ENCODE results near the gene CCDC40. TPM values are rescaled to one million over a fixed set of nuclear protein-coding genes. Genes with fewer than 3 reads are reported as not detected.

CCDC40 gene
- polyA plus RNA-seq, 1 donor = 5.7 TPM

DNA sequence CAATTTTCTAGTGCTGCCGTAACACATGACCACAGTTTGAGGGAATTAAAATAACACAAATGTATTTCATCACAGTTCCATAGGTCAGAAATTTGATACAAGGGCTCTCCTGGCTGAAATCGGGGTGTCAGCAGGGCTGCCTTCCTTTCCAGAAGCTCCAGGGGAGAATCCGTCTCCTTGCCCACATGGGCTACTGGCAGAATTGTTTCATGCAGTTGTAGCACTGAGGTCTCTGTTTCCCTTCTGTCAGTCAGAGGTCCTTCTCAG is 89.9 kb downstream of the CCDC40 start:
- no peaks in the 10 kb centered on the region for H3K4me1 ChIP-seq (ENCODE audit: control insufficient read depth, insufficient read depth, low read length)
- H3K4me3 ChIP-seq (ENCODE audit: low read length) = no peak overlapping the region
- H3K36me3 ChIP-seq (ENCODE audit: control insufficient read depth, insufficient read depth, low read length) = no peaks in the 10 kb centered on the region
- no peaks in the 10 kb centered on the region for H3K9me3 ChIP-seq (ENCODE audit: control insufficient read depth, low read depth, low read length)
- DNase-seq = no peak
- no CpG with 5 or more reads among the region's 3 CpGs for WGBS (ENCODE audit: insufficient coverage, low lambda C conversion rate)
- peaks cover 4% of the 10 kb centered on the region for H3K27me3 ChIP-seq (ENCODE audit: control insufficient read depth, insufficient read depth, low read length)
- H3K27ac ChIP-seq (ENCODE audit: low read length) = no peak overlapping the region

DNA sequence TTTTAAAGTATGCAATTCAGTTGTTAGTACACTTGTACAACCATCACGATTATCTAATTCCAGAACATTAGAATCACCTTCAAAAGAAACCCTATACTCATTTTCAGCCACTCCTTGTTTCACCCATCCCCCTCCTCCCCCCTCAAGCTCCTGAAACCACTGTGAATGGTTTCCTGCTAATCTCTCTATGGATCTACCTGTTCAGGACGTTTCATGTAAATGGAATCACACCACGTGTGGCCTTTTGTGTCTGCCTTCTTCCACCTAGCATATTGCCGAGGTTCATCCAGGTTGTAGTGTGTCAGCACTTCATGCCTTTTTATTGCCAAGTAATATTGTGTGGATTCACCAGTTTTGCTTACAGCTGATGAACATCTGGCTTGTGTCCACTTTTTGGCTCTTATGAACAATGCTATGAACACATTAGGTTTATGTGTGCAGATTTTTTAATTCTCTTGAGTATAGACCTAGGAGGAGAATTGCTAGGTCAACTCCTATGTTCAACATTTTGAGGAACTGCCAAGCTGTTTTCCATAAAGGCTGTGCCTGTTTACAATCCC is 92.6 kb downstream of the CCDC40 start:
- Histone ChIP-seq H3K27me3 (ENCODE audit: control insufficient read depth, insufficient read depth, low read length) (peaks cover 4% of the 10 kb centered on the region), H3K9me3 (ENCODE audit: control insufficient read depth, low read depth, low read length) (no peaks in the 10 kb centered on the region), H3K4me3 (ENCODE audit: low read length) (no peak overlapping the region), H3K36me3 (ENCODE audit: control insufficient read depth, insufficient read depth, low read length) (peaks cover 10% of the 10 kb centered on the region), H3K4me1 (ENCODE audit: control insufficient read depth, insufficient read depth, low read length) (no peaks in the 10 kb centered on the region), H3K27ac (ENCODE audit: low read length) (no peak overlapping the region)
- no peak for DNase-seq
- 80% methylated on average over 1 of the region's 4 CpGs for WGBS (ENCODE audit: insufficient coverage, low lambda C conversion rate)

DNA sequence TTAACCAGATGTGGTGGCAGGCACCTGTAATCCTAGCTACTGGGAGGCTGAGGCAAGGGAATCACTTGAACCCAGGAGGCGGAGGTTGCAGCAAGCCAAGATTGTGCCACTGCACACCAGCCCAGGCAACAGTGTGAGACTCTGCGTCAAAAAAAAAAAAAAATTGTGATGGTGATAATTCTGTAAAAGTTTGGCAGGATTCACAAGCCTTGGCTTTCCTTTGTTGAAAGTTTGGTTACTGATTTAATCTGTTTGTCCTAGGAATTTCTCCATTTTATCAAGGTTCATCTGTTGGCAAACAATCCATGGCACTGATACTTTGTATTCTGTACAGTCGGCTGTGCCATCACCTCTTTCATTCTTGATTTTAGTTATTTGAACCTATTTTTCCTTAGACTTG is 94.5 kb downstream of the CCDC40 start:
- no peaks in the 10 kb centered on the region for H3K4me1 ChIP-seq (ENCODE audit: control insufficient read depth, insufficient read depth, low read length)
- no peak for DNase-seq
- H3K27me3 ChIP-seq (ENCODE audit: control insufficient read depth, insufficient read depth, low read length) = peaks cover under 1% of the 10 kb centered on the region
- H3K9me3 ChIP-seq (ENCODE audit: control insufficient read depth, low read depth, low read length) = no peaks in the 10 kb centered on the region
- peaks cover 25% of the 10 kb centered on the region for H3K36me3 ChIP-seq (ENCODE audit: control insufficient read depth, insufficient read depth, low read length)
- no peak overlapping the region for H3K4me3 ChIP-seq (ENCODE audit: low read length)
- 25% methylated on average over 1 of the region's 3 CpGs for WGBS (ENCODE audit: insufficient coverage, low lambda C conversion rate)
- no peak overlapping the region for H3K27ac ChIP-seq (ENCODE audit: low read length)

DNA sequence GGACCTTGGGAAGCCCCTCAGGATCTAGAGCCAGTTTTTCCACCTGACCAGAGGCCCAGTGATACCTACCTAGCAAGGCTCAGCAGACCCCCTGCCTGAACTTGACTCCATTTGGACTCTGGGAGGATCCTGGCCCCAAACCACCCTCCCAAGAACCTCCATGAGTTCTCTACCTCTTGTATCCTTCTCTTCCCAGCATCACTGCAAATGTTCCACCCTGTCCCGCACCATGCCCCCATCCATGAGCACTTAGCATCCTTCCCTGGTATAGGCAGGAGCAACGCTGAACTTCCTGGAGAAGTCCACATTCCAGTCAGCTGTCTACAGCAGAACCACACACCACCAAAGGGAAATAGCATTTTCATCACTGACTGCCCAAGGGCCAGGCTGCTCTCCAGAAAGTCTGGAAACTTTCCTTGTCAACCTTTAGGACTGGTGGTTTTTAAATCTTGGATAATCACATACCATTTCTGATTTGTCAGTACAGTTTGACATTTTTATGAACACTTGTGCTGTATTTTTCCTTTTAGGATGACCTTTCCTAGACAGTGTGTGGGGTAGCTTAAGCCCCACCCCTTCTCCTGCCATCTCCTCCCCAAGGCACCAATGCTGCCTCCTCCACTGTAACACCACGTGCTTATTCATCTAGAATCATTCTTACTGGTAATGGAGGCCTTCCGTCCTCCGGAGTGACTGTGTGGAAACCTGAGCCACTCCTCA is 96.6 kb downstream of the CCDC40 start:
- WGBS (ENCODE audit: insufficient coverage, low lambda C conversion rate) = 100% methylated on average over 1 of the region's 5 CpGs
- Histone ChIP-seq H3K4me3 (ENCODE audit: low read length) (no peak overlapping the region), H3K27me3 (ENCODE audit: control insufficient read depth, insufficient read depth, low read length) (no peaks in the 10 kb centered on the region), H3K9me3 (ENCODE audit: control insufficient read depth, low read depth, low read length) (no peaks in the 10 kb centered on the region), H3K4me1 (ENCODE audit: control insufficient read depth, insufficient read depth, low read length) (no peaks in the 10 kb centered on the region), H3K36me3 (ENCODE audit: control insufficient read depth, insufficient read depth, low read length) (peaks cover 46% of the 10 kb centered on the region), H3K27ac (ENCODE audit: low read length) (no peak overlapping the region)
- no peak for DNase-seq

DNA sequence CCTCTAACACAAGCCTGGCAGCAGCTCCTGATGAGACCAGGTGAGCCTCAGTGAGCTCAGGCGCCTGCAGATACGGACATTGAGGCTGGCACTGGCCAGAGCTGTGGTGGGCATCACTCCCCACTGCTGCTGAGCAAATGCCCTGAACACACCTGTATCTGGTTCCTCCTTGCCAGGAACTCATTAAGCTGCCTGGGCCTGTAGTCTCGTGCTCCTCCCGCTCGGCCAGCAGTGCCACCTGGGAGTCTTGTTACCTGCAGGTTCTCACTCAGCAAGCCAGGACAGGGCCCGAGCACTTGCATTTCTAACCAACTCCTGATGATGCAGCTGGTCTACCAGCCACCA is 97.2 kb downstream of the CCDC40 start:
- no peak for DNase-seq
- peaks cover 51% of the 10 kb centered on the region for H3K36me3 ChIP-seq (ENCODE audit: control insufficient read depth, insufficient read depth, low read length)

DNA sequence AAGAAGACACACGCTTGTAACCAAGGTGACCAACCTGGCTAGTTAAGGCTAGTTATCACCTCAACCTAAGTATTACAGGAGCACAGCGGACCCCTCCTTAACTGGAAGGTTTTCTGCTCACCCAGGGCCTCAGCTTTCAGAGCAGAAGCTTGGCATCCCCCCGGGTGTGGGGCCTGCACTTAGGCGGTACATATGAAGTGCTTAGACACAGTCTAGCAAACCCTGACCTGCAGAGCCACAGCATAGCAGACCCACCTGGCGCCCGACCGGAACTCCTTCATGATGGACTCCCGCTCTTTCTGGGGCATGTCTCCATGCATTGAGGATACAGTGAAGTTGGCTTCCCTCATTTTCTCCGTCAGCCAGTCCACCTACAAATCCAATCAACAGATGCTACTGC is 100.7 kb downstream of the CCDC40 start:
- no peak for DNase-seq
- Histone ChIP-seq H3K4me3 (ENCODE audit: low read length) (no peak overlapping the region), H3K27me3 (ENCODE audit: control insufficient read depth, insufficient read depth, low read length) (no peaks in the 10 kb centered on the region), H3K9me3 (ENCODE audit: control insufficient read depth, low read depth, low read length) (no peaks in the 10 kb centered on the region), H3K27ac (ENCODE audit: low read length) (no peak overlapping the region), H3K4me1 (ENCODE audit: control insufficient read depth, insufficient read depth, low read length) (no peaks in the 10 kb centered on the region), H3K36me3 (ENCODE audit: control insufficient read depth, insufficient read depth, low read length) (peaks cover 83% of the 10 kb centered on the region)
- 100% methylated on average over 1 of the region's 9 CpGs for WGBS (ENCODE audit: insufficient coverage, low lambda C conversion rate)

More for the DNA sequence above, 97.2 kb downstream of the CCDC40 start:
- Histone ChIP-seq H3K27ac (ENCODE audit: low read length) (no peak overlapping the region), H3K4me1 (ENCODE audit: control insufficient read depth, insufficient read depth, low read length) (no peaks in the 10 kb centered on the region), H3K9me3 (ENCODE audit: control insufficient read depth, low read depth, low read length) (no peaks in the 10 kb centered on the region), H3K4me3 (ENCODE audit: low read length) (no peak overlapping the region), H3K27me3 (ENCODE audit: control insufficient read depth, insufficient read depth, low read length) (no peaks in the 10 kb centered on the region)
- WGBS (ENCODE audit: insufficient coverage, low lambda C conversion rate) = no CpG with 5 or more reads among the region's 6 CpGs

DNA sequence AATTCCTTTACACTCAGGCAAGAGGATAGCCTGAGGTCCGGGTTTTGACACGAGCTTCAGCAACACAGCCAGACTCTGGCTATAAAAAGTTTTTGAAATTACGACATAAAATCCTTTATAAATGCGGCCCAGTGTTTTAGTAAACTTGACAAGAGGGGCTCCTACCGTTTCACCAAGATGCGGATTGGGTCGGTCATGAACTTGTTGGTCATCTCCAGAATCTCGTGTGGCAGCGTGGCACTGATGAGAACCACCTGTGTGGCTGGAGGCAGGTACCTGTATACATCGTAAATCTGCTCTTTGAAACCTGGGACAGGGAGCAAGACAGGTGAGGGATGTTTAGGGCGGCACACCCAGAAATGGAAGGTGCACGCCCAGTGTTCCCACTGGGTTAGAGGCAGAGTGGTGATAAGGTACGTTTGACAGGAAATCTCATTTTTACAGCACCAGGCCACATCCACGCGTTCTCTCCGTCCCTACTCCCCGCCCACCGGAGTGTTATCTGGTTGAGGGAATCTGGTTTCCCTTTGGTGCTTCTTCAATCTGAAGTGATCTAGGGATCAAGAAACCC is 102.5 kb downstream of the CCDC40 start:
- H3K27ac ChIP-seq (ENCODE audit: low read length) = no peak overlapping the region
- DNase-seq = no peak
- WGBS (ENCODE audit: insufficient coverage, low lambda C conversion rate) = 100% methylated on average over 2 of the region's 18 CpGs

DNA sequence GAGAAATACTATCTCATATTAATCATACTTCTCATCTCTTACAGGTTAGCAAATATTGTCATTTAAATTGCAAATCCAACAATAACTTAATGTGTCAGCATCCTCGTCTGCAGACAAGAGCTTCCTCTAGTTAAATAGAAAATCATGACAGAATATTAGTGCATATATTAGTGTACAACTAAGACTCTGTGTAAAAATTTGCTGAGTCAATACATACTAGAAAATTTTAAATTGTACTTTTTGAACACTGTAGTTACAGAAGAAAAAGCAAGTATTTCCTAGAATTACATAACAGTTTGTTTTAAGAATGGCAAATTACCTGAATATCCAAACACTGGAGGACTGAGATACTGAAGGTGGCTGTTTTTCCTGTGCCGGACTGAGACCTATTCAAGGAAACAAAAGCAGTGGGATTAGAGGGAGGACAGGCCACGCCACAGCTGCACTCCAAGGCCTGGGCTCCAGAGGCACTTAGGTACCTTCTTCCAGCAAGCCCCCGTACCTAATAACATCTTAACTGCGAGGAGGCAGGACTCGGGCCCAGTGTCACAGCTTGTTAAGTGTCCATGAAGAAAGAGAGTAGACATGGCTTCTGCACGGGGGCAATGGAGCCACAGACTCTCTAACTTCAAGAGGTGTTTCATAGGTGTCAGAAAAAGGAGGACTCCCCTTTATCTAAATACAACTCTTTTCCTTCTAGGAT is 105.2 kb downstream of the CCDC40 start:
- Histone ChIP-seq H3K4me3 (ENCODE audit: low read length) (no peak overlapping the region), H3K27ac (ENCODE audit: low read length) (no peak overlapping the region), H3K9me3 (ENCODE audit: control insufficient read depth, low read depth, low read length) (no peaks in the 10 kb centered on the region), H3K36me3 (ENCODE audit: control insufficient read depth, insufficient read depth, low read length) (peaks cover 72% of the 10 kb centered on the region), H3K4me1 (ENCODE audit: control insufficient read depth, insufficient read depth, low read length) (no peaks in the 10 kb centered on the region), H3K27me3 (ENCODE audit: control insufficient read depth, insufficient read depth, low read length) (no peaks in the 10 kb centered on the region)
- 92% methylated on average over 2 of the region's 7 CpGs for WGBS (ENCODE audit: insufficient coverage, low lambda C conversion rate)
- DNase-seq = no peak

More for the DNA sequence above, 102.5 kb downstream of the CCDC40 start:
- no peaks in the 10 kb centered on the region for H3K4me1 ChIP-seq (ENCODE audit: control insufficient read depth, insufficient read depth, low read length)
- H3K9me3 ChIP-seq (ENCODE audit: control insufficient read depth, low read depth, low read length) = no peaks in the 10 kb centered on the region
- no peaks in the 10 kb centered on the region for H3K27me3 ChIP-seq (ENCODE audit: control insufficient read depth, insufficient read depth, low read length)
- H3K4me3 ChIP-seq (ENCODE audit: low read length) = no peak overlapping the region
- peaks cover 93% of the 10 kb centered on the region for H3K36me3 ChIP-seq (ENCODE audit: control insufficient read depth, insufficient read depth, low read length)

DNA sequence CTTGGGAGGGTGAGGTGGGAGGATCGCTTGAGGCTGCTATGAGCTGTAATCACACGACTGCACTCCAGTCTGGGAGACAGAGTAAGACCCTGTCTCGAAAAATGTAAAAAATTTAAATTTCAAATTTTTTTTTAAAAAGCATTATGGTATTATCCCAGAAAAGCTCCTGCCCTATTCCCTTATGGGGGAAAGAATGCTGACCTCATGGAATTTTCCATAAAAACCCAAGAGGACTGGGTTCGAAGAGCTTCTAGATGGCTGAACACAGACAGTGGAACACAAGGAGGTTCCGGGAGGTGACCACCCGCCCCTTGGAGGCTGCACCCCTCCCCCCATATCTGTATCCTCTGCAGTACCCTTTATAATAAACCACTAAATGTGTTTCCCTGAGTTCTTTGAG is 106.5 kb downstream of the CCDC40 start:
- H3K9me3 ChIP-seq (ENCODE audit: control insufficient read depth, low read depth, low read length) = no peaks in the 10 kb centered on the region
- peaks cover 59% of the 10 kb centered on the region for H3K36me3 ChIP-seq (ENCODE audit: control insufficient read depth, insufficient read depth, low read length)
- H3K4me1 ChIP-seq (ENCODE audit: control insufficient read depth, insufficient read depth, low read length) = peaks cover under 1% of the 10 kb centered on the region
- no peak overlapping the region for H3K4me3 ChIP-seq (ENCODE audit: low read length)
- no peak for DNase-seq
- WGBS (ENCODE audit: insufficient coverage, low lambda C conversion rate) = no CpG with 5 or more reads among the region's 6 CpGs
- no peak overlapping the region for H3K27ac ChIP-seq (ENCODE audit: low read length)
- no peaks in the 10 kb centered on the region for H3K27me3 ChIP-seq (ENCODE audit: control insufficient read depth, insufficient read depth, low read length)

DNA sequence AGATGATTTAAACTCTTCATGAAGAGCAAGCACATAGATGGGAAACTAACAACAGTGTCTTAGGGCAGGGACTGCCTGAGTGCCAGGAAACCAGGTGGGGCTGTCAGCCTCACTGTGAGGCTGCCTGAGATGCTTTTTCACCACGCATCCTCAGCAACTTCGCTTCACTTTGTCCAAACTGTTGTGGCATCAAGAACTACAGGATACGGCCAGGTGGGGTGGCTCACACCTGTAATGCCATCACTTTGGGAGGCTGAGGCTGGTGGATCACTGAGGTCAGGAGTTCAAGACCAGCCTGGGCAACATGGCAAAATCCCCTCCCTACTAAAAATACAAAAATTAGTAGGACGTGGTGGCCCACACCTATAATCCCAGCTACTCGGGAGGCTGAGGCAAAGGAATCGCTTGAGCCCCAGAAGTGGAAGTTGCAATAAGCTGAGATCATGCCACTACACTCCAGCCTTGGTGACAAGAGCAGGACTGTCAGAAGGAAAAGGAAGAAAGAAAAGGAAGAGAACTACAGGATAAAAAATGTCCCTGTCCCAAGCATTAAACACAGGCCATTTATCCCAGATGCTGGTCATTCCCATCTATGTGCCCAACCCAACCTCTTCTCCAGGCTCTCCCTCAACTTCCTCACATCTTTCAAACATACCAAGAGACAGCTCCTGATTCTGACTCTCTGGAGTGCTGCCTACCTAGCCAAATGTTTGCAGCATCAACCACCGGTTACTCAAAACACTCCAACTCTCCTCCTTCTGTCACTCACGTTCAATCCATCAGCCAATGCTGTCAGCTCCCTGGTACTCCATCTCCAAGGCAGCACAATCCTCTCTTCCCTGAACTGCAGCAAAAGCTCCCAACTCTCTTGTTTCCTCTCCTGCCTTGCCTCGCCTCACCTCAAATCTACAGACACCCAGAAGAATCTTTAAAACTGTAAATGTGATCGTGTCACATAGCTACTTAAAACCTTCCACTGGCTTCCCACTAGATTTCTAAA is 108.9 kb downstream of the CCDC40 start:
- WGBS (ENCODE audit: insufficient coverage, low lambda C conversion rate) = no CpG with 5 or more reads among the region's 10 CpGs
- H3K27ac ChIP-seq (ENCODE audit: low read length) = no peak overlapping the region
- H3K4me3 ChIP-seq (ENCODE audit: low read length) = peak overlapping the region; percentile 88
- no peaks in the 10 kb centered on the region for H3K27me3 ChIP-seq (ENCODE audit: control insufficient read depth, insufficient read depth, low read length)
- peaks cover 5% of the 10 kb centered on the region for H3K4me1 ChIP-seq (ENCODE audit: control insufficient read depth, insufficient read depth, low read length)
- H3K9me3 ChIP-seq (ENCODE audit: control insufficient read depth, low read depth, low read length) = no peaks in the 10 kb centered on the region
- peaks cover 36% of the 10 kb centered on the region for H3K36me3 ChIP-seq (ENCODE audit: control insufficient read depth, insufficient read depth, low read length)
- no peak for DNase-seq

All from large intestine (tissue), 3 donors.